HPDE6-E6E7 (cell line): ENCODE data around the gene CHRDL1.
"Not testable (repeated sequence)": the region's sequence is repeated elsewhere in the genome, so short reads cannot be mapped to it uniquely, and the experiment has no call there.

Source experiments
- DNase-seq: peaks from one replicate; pipeline ENCODE4 v3.0.0; 2011; ENCODE audit warnings: missing footprints; ENCODE audit errors: extremely low spot score

The CHRDL1 gene

GRCh38 chrX:110665223-110666002 is 130.2 kb downstream of the CHRDL1 start:
- no peak for DNase-seq

- no peak for DNase-seq
Observed at GRCh38 chrX:110657073-110657472, 138.5 kb downstream of the CHRDL1 start.

GRCh38 chrX:110654280-110654679 is 141.3 kb downstream of the CHRDL1 start:
- not testable (repeated sequence) for DNase-seq

- DNase-seq, result no peak
Observed at GRCh38 chrX:110646386-110646785, 149.2 kb downstream of the CHRDL1 start.
